Stimulated activated CD4-positive, alpha-beta T cell treated with anti-CD3 and anti-CD28 coated beads, Interleukin-4, amount 100 ng/mL, for 48 hours (primary cell): Measurements from ENCODE around the gene NID1.

Experiments
- DNase-seq, 2 donors: peaks; one replicate each; pipeline ENCODE4 v3.0.0-alpha.2; 2020; ENCODE audit warnings: low read depth in 2 of 2

NID1 gene

GRCh38 chr1:236064674-236065508 is at the start of gene NID1:
Gene NID1, minus strand, starts transcription at chr1:236065090. Its CDS starts 11 bp downstream, at chr1:236065079.
- peak in 1 of 2 donors; percentile 10 for DNase-seq

- DNase-seq, result no peak
Observed at GRCh38 chr1:236114076-236114747, 49.3 kb upstream of the NID1 start.

GRCh38 chr1:236113324-236114032 is 48.6 kb upstream of the NID1 start:
- DNase-seq, result no peak

GRCh38 chr1:236112332-236112627 is 47.4 kb upstream of the NID1 start:
- DNase-seq, result no peak

GRCh38 chr1:236111527-236112331 is 46.8 kb upstream of the NID1 start:
- DNase-seq, result no peak

GRCh38 chr1:236110137-236110536 is 45.2 kb upstream of the NID1 start:
- no peak for DNase-seq

- no peak for DNase-seq
Observed at GRCh38 chr1:236108027-236108648, 43.2 kb upstream of the NID1 start.

GRCh38 chr1:236107121-236107907 is 42.4 kb upstream of the NID1 start:
- DNase-seq, result no peak

- peak; percentile 32 to 41 for DNase-seq
Observed at GRCh38 chr1:236103646-236104218, 38.8 kb upstream of the NID1 start.

GRCh38 chr1:236103059-236103458 is 38.2 kb upstream of the NID1 start:
- no peak for DNase-seq

GRCh38 chr1:236102611-236103010 is 37.7 kb upstream of the NID1 start:
- DNase-seq, result no peak

GRCh38 chr1:236101233-236102200 is 36.6 kb upstream of the NID1 start:
- DNase-seq, result no peak

- no peak for DNase-seq
Observed at GRCh38 chr1:236100799-236101198, 35.9 kb upstream of the NID1 start.

- no peak for DNase-seq
Observed at GRCh38 chr1:236099355-236099974, 34.6 kb upstream of the NID1 start.

GRCh38 chr1:236098267-236098666 is 33.4 kb upstream of the NID1 start:
- no peak for DNase-seq

- peak; percentile 63 to 65 for DNase-seq
Observed at GRCh38 chr1:236096660-236097482, 32.0 kb upstream of the NID1 start.

- no peak for DNase-seq
Observed at GRCh38 chr1:236095705-236096520, 31.0 kb upstream of the NID1 start.
